H1 (cell line): Measurements from ENCODE around the gene LRRC55. TPM values are rescaled to one million over a fixed set of nuclear protein-coding genes. Genes with fewer than 3 reads are reported as not detected.

ENCODE experiments used
- CTCF ChIA-PET: fragments of 300-600 bp; sonication (Branson Sonifier 250); formaldehyde crosslinking; loops from one replicate; lab custom pipeline; 2021; ENCODE audit not compliant: partially characterized antibody; lab: Charles Lee
- POLR2A ChIA-PET: fragments of 300-600 bp; sonication (Branson Sonifier 250); formaldehyde crosslinking; loops from one replicate; lab custom pipeline; 2021; ENCODE audit warnings: inconsistent platforms; ENCODE audit not compliant: partially characterized antibody; lab: Charles Lee
- DNase-seq, 2 experiments: peaks; one replicate each; pipeline versions ENCODE4 v3.0.0 to v3.0.0-alpha.2; 2010 to 2022; ENCODE audit warnings: low spot score in 2 of 2, low read depth in 1 of 2, mixed read lengths in 1 of 2
- FAIRE-seq: peaks from 2 replicates; lab custom pipeline; 2011; peaks lifted over from hg19 to GRCh38; lab: Jason Lieb, UNC
- H2AFZ ChIP-seq: 2 replicates; pipeline ENCODE4 v1.8.1; 2012; ENCODE audit warnings: low read length, inconsistent platforms
- H2AK5ac ChIP-seq: 2 replicates; pipeline ENCODE4 v1.6.1; 2013; ENCODE audit warnings: low read depth, low read length
- H2BK120ac ChIP-seq: replicated peaks from 2 replicates; pipeline ENCODE3; 2013; ENCODE audit warnings: low read depth, low read length, inconsistent platforms
- H2BK12ac ChIP-seq: 2 replicates; pipeline ENCODE4 v1.6.1; 2013; ENCODE audit warnings: low read depth, low read length
- H2BK15ac ChIP-seq: 2 replicates; pipeline ENCODE4 v1.6.1; 2013; ENCODE audit warnings: low read length
- H2BK20ac ChIP-seq: 2 replicates; pipeline ENCODE4 v1.6.1; 2013; ENCODE audit warnings: low read length
- H2BK5ac ChIP-seq: 2 replicates; pipeline ENCODE4 v1.6.1; 2013; ENCODE audit warnings: low read depth, low read length
- H3K14ac ChIP-seq: 2 replicates; pipeline ENCODE4 v1.6.1; 2013; ENCODE audit warnings: inconsistent platforms; ENCODE audit not compliant: insufficient read length
- H3K18ac ChIP-seq: 2 replicates; pipeline ENCODE4 v1.6.1; 2013; ENCODE audit warnings: low read length; ENCODE audit errors: extremely low read depth
- H3K23ac ChIP-seq: 2 replicates; pipeline ENCODE4 v1.6.1; 2013; ENCODE audit warnings: inconsistent platforms; ENCODE audit not compliant: insufficient read length
- H3K23me2 ChIP-seq: 2 replicates; pipeline ENCODE4 v1.6.1; 2013; ENCODE audit warnings: low read depth, low read length
- H3K27ac ChIP-seq: 2 replicates; pipeline ENCODE4 v1.6.1; 2011; ENCODE audit warnings: low read depth, low read length, inconsistent platforms
- H3K27me3 ChIP-seq, 4 experiments: replicated peaks in 1 of 4; 1 replicate in 1 of 4; 2 replicates in 3 of 4; pipeline versions ENCODE4 v1.6.1 to v1.8.1; 2011 to 2013; ENCODE audit warnings: low read length in 3 of 4, mild to moderate bottlenecking in 3 of 4, inconsistent platforms in 2 of 4, mixed read lengths in 2 of 4, moderate library complexity in 1 of 4; ENCODE audit not compliant: control insufficient read depth in 3 of 4, insufficient read depth in 3 of 4; ENCODE audit errors: extremely low read depth in 1 of 4
- H3K36me3 ChIP-seq, 4 experiments: 2 replicates each; pipeline versions ENCODE4 v1.6.1 to v1.8.1; 2011 to 2013; ENCODE audit warnings: mild to moderate bottlenecking in 4 of 4, low read length in 3 of 4, moderate library complexity in 2 of 4, control low read depth in 1 of 4, inconsistent platforms in 1 of 4; ENCODE audit not compliant: insufficient read depth in 4 of 4, control insufficient read depth in 2 of 4
- H3K4ac ChIP-seq: replicated peaks from 2 replicates; pipeline ENCODE3; 2013; ENCODE audit warnings: low read length, low read depth, mixed read lengths, inconsistent platforms; ENCODE audit not compliant: insufficient read length
- H3K4me1 ChIP-seq, 4 experiments: replicated peaks in 1 of 4; 1 replicate in 1 of 4; 2 replicates in 3 of 4; pipeline versions ENCODE4 v1.6.1 to v1.8.1; 2011 to 2013; ENCODE audit warnings: low read length in 3 of 4, inconsistent platforms in 2 of 4, mixed read lengths in 1 of 4; ENCODE audit not compliant: insufficient read depth in 4 of 4, control insufficient read depth in 3 of 4
- H3K4me2 ChIP-seq, 2 experiments: 2 replicates each; pipeline versions ENCODE4 v1.6.1 to v1.8.1; 2011 to 2013; ENCODE audit warnings: low read depth in 2 of 2, low read length in 2 of 2, control low read depth in 1 of 2, inconsistent platforms in 1 of 2, mild to moderate bottlenecking in 1 of 2; ENCODE audit not compliant: insufficient read depth in 1 of 2
- H3K4me3 ChIP-seq, 4 experiments: fragments of 200-600, 300-600 bp in 1 of 4; sonication (generic), shearing (Covaris generic), sonication (Bioruptor Twin) in 1 of 4; 2 replicates each; pipeline versions ENCODE4 v1.5.1 to v1.8.1; 2011 to 2016; ENCODE audit warnings: low read length in 4 of 4, low read depth in 3 of 4, control low read depth in 2 of 4, inconsistent platforms in 2 of 4, mild to moderate bottlenecking in 2 of 4, mixed read lengths in 1 of 4, moderate library complexity in 1 of 4; ENCODE audit not compliant: insufficient read depth in 2 of 4; ENCODE audit errors: extremely low read depth in 1 of 4
- H3K56ac ChIP-seq: replicated peaks from 2 replicates; pipeline ENCODE3; 2013; ENCODE audit warnings: low read depth, mild to moderate bottlenecking, mixed read lengths, low read length, inconsistent platforms; ENCODE audit not compliant: insufficient read length
- H3K79me1 ChIP-seq: 2 replicates; pipeline ENCODE4 v1.6.1; 2013; ENCODE audit warnings: low read depth, low read length, control low read depth
- H3K79me2 ChIP-seq, 2 experiments: 2 replicates each; pipeline versions ENCODE4 v1.6.1 to v1.8.1; 2012 to 2013; ENCODE audit warnings: low read length in 2 of 2, mild to moderate bottlenecking in 2 of 2, inconsistent platforms in 1 of 2; ENCODE audit not compliant: insufficient read depth in 2 of 2, control insufficient read depth in 1 of 2
- H3K9ac ChIP-seq, 4 experiments: replicated peaks in 1 of 4; 1 replicate in 1 of 4; 2 replicates in 3 of 4; pipeline versions ENCODE4 v1.6.1 to v1.8.1; 2011 to 2013; ENCODE audit warnings: low read depth in 3 of 4, low read length in 3 of 4, control low read depth in 2 of 4, mild to moderate bottlenecking in 2 of 4, moderate library complexity in 2 of 4, inconsistent platforms in 1 of 4; ENCODE audit errors: extremely low read depth in 1 of 4
- H3K9me3 ChIP-seq, 2 experiments: 2 replicates each; pipeline versions ENCODE4 v1.6.1 to v1.8.1; 2012 to 2013; ENCODE audit warnings: mild to moderate bottlenecking in 2 of 2, moderate library complexity in 2 of 2, control low read depth in 1 of 2, inconsistent platforms in 1 of 2, low read depth in 1 of 2, low read length in 1 of 2, mixed read lengths in 1 of 2; ENCODE audit not compliant: insufficient read depth in 2 of 2
- H4K20me1 ChIP-seq, 2 experiments: replicated peaks in 1 of 2; 2 replicates each; pipeline versions ENCODE3 to v1.8.1; 2011 to 2013; ENCODE audit warnings: inconsistent platforms in 2 of 2, low read length in 2 of 2, mild to moderate bottlenecking in 1 of 2; ENCODE audit not compliant: insufficient read depth in 2 of 2, control insufficient read depth in 1 of 2
- H4K5ac ChIP-seq: 2 replicates; pipeline ENCODE4 v1.6.1; 2013; ENCODE audit warnings: low read length, low read depth, mixed read lengths, inconsistent platforms; ENCODE audit not compliant: insufficient read length
- H4K8ac ChIP-seq: 2 replicates; pipeline ENCODE4 v1.8.0; 2013; ENCODE audit warnings: mild to moderate bottlenecking, moderate library complexity, low read length, inconsistent platforms; ENCODE audit not compliant: insufficient read depth; ENCODE audit errors: extremely low read depth
- H4K91ac ChIP-seq: replicated peaks from 2 replicates; pipeline ENCODE3; 2013; ENCODE audit warnings: low read length, mixed read lengths, inconsistent platforms; ENCODE audit not compliant: insufficient read length
- BCL11A ChIP-seq, 2 experiments: IDR thresholded peaks; one replicate each; pipeline ENCODE4 v1.6.1; 2011; ENCODE audit warnings: low read depth in 2 of 2, low read length in 2 of 2, mild to moderate bottlenecking in 2 of 2
- BRCA1 ChIP-seq: IDR thresholded peaks from 2 replicates; pipeline ENCODE4 v1.6.1; 2012; ENCODE audit warnings: low read depth, low read length, improper control_type of control experiment
- CHD1 ChIP-seq: IDR thresholded peaks from 2 replicates; pipeline ENCODE4 v1.6.1; 2012; ENCODE audit warnings: low read depth, low read length, improper control_type of control experiment
- CTCF ChIP-seq, 3 experiments: IDR thresholded peaks; 1 replicate in 2 of 3; 2 replicates in 1 of 3; pipeline versions ENCODE4 v1.5.1 to v1.6.1; 2011; ENCODE audit warnings: low read length in 3 of 3, mild to moderate bottlenecking in 3 of 3, inconsistent platforms in 2 of 3, low read depth in 1 of 3, moderate library complexity in 1 of 3; ENCODE audit not compliant: insufficient read depth in 1 of 3; ENCODE audit errors: control extremely low read depth in 1 of 3
- FOSL1 ChIP-seq: IDR thresholded peaks from 2 replicates; pipeline ENCODE4 v1.6.1; 2011; ENCODE audit warnings: mild to moderate bottlenecking, low read depth, low read length, moderate library complexity; ENCODE audit not compliant: insufficient read depth
- JUND ChIP-seq: IDR thresholded peaks from 2 replicates; pipeline ENCODE4 v1.6.1; 2011; ENCODE audit warnings: mild to moderate bottlenecking, improper control_type of control experiment, low read length
- KDM1A ChIP-seq: fragments of 200-600, 300-600 bp; sonication (generic); IDR thresholded peaks from 2 replicates; pipeline ENCODE4 v1.7.1; 2016; ENCODE audit warnings: mild to moderate bottlenecking, low read length, borderline replicate concordance
- POLR2A ChIP-seq, 2 experiments: IDR thresholded peaks; 1 replicate in 1 of 2; 2 replicates in 1 of 2; pipeline ENCODE4 v1.6.1; 2011; ENCODE audit warnings: low read depth in 2 of 2, low read length in 2 of 2, mild to moderate bottlenecking in 2 of 2; ENCODE audit errors: control extremely low read depth in 1 of 2
- SIX5 ChIP-seq: IDR thresholded peaks from 2 replicates; pipeline ENCODE4 v1.6.1; 2011; ENCODE audit warnings: mild to moderate bottlenecking, low read depth, low read length
- USF2 ChIP-seq: IDR thresholded peaks from 2 replicates; pipeline ENCODE4 v1.6.1; 2011; ENCODE audit warnings: low read length, improper control_type of control experiment
- ZNF274 ChIP-seq: IDR thresholded peaks from 2 replicates; pipeline ENCODE4 v1.7.0; 2012; ENCODE audit warnings: low read length, borderline replicate concordance; ENCODE audit errors: extremely low read depth
- WGBS, 2 experiments: shearing (Covaris generic) in 1 of 2; methylation state at CpG; one replicate each; pipeline versions ENCODE4 v1.1.6 to v1.1.7; 2013 to 2015; ENCODE audit warnings: low lambda C conversion rate in 2 of 2, mixed read lengths in 2 of 2, inconsistent platforms in 1 of 2, low coverage in 1 of 2, missing lambda C conversion rate in 1 of 2; ENCODE audit not compliant: insufficient replicate concordance in 2 of 2, insufficient coverage in 1 of 2, insufficient read length in 1 of 2; ENCODE audit errors: extremely low coverage in 1 of 2, missing lambda C conversion rate in 1 of 2; 5-methylcytosine and 5-hydroxymethylcytosine counted together
- polyA plus RNA-seq, 7 experiments: library from polyadenylated mRNA; depleted of rRNA in 3 of 7; stranded (reverse) in 5 of 7; unstranded in 2 of 7; fragments of >200 nt in 5 of 7; fragments of 200-250 nt in 2 of 7; gene quantifications; 1 replicate in 5 of 7; 2 replicates in 1 of 7; 4 replicates in 1 of 7; pipeline versions ENCODE4 v1.2.1 to v1.2.3, GENCODE V29; 2011 to 2013; ENCODE audit warnings: missing spikeins in 2 of 7, mixed read lengths in 2 of 7
- total RNA-seq: library from RNA; stranded (reverse); fragmentation: NEBNext Ultra II Directional; extraction: Animal tissue kit (Norgen Biotek cat#: 25700); gene quantifications from 2 replicates; pipeline ENCODE4 v1.2.1, GENCODE V29; 2021

The LRRC55 gene
- total and polyA plus RNA-seq, 2 of the 8 experiments (the other 6 are each of a cell fraction or from before 2014, with no cell fraction given) = 0.62 to 1.1 TPM

DNA sequence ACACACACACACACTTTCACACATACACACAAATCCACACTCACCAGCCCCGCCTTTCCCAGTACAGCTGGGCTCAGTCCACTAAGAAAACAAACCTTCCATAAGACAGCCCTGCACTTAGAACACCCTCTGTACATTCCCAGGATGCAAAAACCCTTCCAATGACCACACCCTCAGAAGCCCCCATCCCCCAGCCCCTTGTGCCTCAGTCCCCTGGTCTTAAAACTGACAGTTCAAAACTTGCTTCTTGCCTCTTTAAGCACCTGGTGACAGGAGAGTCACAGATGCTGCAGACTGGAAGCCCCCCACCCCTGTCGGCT, 32.3 kb downstream of the LRRC55 start:
- DNase-seq (no peak), FAIRE-seq (no peak)
- Histone ChIP-seq H3K4me2 (peak overlapping the region; percentile 60 to 90; a peak in 3 of 4 replicates), H4K20me1 (no peaks in the 10 kb centered on the region), H4K91ac (peak overlapping the region; percentile 76), H3K79me1 (no peaks in the 10 kb centered on the region), H4K8ac (no peak overlapping the region), H2BK5ac (peak overlapping the region; percentile 88; the same call in 1 of the 2 replicates), H4K5ac (no peak overlapping the region), H2BK12ac (peak overlapping the region; percentile 98), H3K4me1 (peaks cover 4 to 14% (median 11%) of the 10 kb centered on the region in 4 experiments; a peak in 6 of 7 replicates), H3K9ac (no peak overlapping the region), H3K9me3 (no peaks in the 10 kb centered on the region), H3K79me2 (no peaks in the 10 kb centered on the region), H2BK20ac (peak overlapping the region; percentile 97), H2AK5ac (peak overlapping the region; percentile 97), H3K18ac (peak overlapping the region; percentile 2), H2BK15ac (peak overlapping the region; percentile 99; the same call in 1 of the 2 replicates), H3K4ac (no peak overlapping the region), H3K36me3 (no peaks in the 10 kb centered on the region), H3K27me3 (no peaks in the 10 kb centered on the region), H3K27ac (no peak overlapping the region), H2BK120ac (no peak overlapping the region), H3K23ac (no peak overlapping the region), H2AFZ (no peak overlapping the region), H3K23me2 (peaks cover 8% of the 10 kb centered on the region; the same call in 1 of the 2 replicates), H3K56ac (no peak overlapping the region), H3K14ac (no peak overlapping the region), H3K4me3 (no peak overlapping the region)
- WGBS, 2 experiments = 90% methylated on average over 2 of the region's 2 CpGs; no CpG with 5 or more reads in 1 of the 2 experiments
- ChIA-PET CTCF (interaction anchor here (3.1 to 6.4 kb wide), 2 partner anchors 11 to 35 kb away, joined by 16 to 37 read pairs; no protein-coding TSS in a partner anchor), POLR2A (interaction anchor here (1.5 kb wide), 1 partner anchor 33 kb away, joined by 5 read pairs; the partner anchor contains the start of gene LRRC55)
- TF ChIP-seq JUND (no peak), POLR2A (IDR thresholded peaks at IDR 0.05; ENCODE audit: control extremely low read depth in 1 of 2, low read depth in 2 of 2, low read length in 2 of 2) (no peak), CTCF (IDR thresholded peaks at IDR 0.05; ENCODE audit: control extremely low read depth in 1 of 3, insufficient read depth in 1 of 3, low read depth in 1 of 3, low read length in 3 of 3) (no peak), CHD1 (no peak), FOSL1 (no peak), SIX5 (no peak), BRCA1 (no peak), BCL11A (IDR thresholded peaks at IDR 0.05; ENCODE audit: low read depth in 2 of 2, low read length in 2 of 2) (no peak), KDM1A (no peak), USF2 (no peak), ZNF274 (no peak)
